LNCAP (cell line): Measurements from ENCODE around the gene FBXL2.

Source experiments
- CTCF ChIP-seq: fragments of 450-650 bp; IDR thresholded peaks from 2 replicates; pipeline ENCODE4 v1.5.1; 2017; ENCODE audit warnings: mild to moderate bottlenecking

Gene FBXL2

GRCh38 chr3:33391255-33391995 lies 114.2 kb downstream of the FBXL2 start:
- no peak for TF ChIP-seq CTCF

GRCh38 chr3:33392144-33392543 lies 114.9 kb downstream of the FBXL2 start:
- no peak for TF ChIP-seq CTCF

GRCh38 chr3:33392703-33393125 lies 115.5 kb downstream of the FBXL2 start:
- no peak for TF ChIP-seq CTCF

GRCh38 chr3:33394403-33395054 lies 117.3 kb downstream of the FBXL2 start:
- TF ChIP-seq CTCF = no peak

GRCh38 chr3:33395900-33396299 lies 118.7 kb downstream of the FBXL2 start:
- TF ChIP-seq CTCF = no peak

GRCh38 chr3:33398410-33398809 lies 121.2 kb downstream of the FBXL2 start:
- no peak for TF ChIP-seq CTCF

GRCh38 chr3:33401781-33402180 lies 124.5 kb downstream of the FBXL2 start:
- TF ChIP-seq CTCF = no peak
